COR-L47 (cell line): Measurements from ENCODE around the gene ZBED6.
A peak's percentile ranks its signal among the peaks of the same experiment; 100 is the strongest.
"Not testable (repeated sequence)": the region's sequence is repeated elsewhere in the genome, so short reads cannot be mapped to it uniquely, and the experiment has no call there.

Experiments used
- DNase-seq: peaks from one replicate; lab custom pipeline; 2025; lab: John Stamatoyannopoulos, UW

Gene ZBED6, protein sequence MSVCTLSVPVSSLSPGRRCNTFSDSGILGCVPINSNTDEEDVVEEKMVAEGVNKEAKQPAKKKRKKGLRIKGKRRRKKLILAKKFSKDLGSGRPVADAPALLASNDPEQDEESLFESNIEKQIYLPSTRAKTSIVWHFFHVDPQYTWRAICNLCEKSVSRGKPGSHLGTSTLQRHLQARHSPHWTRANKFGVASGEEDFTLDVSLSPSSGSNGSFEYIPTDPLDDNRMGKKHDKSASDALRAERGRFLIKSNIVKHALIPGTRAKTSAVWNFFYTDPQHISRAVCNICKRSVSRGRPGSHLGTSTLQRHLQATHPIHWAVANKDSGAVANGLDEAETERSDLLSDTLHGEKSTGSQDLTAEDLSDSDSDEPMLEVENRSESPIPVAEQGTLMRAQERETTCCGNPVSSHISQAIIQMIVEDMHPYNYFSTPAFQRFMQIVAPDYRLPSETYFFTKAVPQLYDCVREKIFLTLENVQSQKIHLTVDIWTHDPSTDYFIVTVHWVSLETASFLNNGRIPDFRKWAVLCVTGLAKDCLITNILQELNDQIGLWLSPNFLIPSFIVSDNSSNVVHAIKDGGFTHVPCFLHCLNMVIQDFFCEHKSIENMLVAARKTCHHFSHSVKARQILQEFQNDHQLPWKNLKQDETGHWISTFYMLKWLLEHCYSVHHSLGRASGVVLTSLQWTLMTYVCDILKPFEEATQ (N-terminal part only)

DNA sequence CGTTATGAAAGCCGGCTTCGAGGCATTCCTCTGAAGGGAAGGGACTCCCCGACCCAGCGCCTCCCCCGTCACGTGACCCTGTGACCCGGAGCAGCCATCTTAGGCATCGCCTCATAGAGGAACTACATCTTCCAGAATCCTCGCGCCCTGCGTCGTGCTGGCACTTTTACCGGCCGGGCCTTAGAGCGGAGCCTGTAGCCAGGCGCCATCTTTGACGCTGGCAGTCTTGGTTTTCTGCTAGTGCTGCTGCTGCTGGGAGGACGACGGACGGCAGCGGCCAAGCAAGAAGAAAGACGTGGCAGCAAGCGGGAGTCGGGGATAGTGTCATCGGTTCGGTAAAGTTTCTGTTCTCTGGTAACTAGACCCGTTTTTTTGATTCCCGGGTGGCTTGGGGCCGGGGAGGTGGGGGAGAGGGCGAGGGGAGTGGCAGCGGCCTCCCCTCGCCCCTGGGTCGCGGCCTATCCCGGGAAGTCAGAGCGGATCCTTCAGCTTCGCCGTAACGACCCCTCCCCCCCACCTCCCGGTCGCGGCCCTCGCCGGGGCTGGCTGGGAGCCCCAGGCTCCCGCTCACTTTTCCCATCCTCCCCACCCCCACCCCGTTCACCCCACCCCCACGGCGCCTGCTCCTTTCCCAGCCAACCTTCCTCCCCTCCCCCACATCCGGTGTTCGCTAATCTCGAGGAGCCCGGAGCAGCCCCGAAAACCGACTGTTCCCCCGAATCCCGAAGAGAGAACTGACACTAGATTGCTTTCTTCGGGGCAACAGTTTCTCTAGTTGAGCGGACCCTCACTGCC lies at the start of gene ZBED6, which contains the start of gene ZC3H11A:
ZBED6 (plus strand) TSS at position 183 of the 795 bp plus-strand sequence. CDS start 1,900 bp downstream, outside the sequence.
ZC3H11A (plus strand) TSS at position 183 of the 795 bp plus-strand sequence. CDS start 21,448 bp downstream, outside the sequence.
- DNase-seq, result peak; percentile 98

DNA sequence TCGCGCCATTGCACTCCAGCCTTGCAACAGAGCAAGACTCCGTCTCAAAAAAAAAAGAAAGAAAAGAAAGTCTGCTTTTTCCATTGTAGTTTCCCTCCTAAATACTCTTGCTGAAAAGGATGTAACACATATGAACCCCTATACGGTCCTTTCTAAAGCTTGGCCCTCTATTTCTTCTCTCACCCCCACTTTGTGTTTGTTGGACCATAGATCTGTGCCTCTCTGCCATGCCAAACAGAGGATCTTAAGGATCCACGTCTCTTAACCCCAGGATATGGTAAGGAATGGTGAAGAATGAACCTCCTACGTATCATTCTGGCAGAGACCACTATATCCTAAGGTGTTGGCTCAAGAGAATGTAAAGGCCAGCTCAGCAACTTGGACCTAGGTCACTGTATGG lies 49.1 kb upstream of the ZBED6 start:
- DNase-seq, result no peak

DNA sequence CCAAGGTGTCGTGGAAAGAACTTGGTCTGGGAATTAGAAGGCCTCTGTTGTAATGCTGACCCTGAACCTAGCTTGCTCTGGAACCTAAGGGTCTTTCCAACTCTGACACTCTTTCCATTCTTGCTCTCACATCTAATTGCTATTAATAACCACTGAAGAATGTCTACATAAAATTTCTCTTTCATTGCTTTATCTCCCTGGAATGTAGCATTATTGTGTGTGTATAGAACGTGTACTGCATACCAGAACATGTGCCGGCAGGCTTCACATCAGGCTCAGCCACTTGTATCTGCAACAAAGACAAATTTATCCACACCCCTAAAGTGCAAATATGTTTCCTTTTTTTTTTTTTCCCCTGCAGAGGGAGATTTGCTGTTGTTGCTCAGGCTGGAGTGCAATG lies 44.4 kb upstream of the ZBED6 start:
- DNase-seq, result no peak

DNA sequence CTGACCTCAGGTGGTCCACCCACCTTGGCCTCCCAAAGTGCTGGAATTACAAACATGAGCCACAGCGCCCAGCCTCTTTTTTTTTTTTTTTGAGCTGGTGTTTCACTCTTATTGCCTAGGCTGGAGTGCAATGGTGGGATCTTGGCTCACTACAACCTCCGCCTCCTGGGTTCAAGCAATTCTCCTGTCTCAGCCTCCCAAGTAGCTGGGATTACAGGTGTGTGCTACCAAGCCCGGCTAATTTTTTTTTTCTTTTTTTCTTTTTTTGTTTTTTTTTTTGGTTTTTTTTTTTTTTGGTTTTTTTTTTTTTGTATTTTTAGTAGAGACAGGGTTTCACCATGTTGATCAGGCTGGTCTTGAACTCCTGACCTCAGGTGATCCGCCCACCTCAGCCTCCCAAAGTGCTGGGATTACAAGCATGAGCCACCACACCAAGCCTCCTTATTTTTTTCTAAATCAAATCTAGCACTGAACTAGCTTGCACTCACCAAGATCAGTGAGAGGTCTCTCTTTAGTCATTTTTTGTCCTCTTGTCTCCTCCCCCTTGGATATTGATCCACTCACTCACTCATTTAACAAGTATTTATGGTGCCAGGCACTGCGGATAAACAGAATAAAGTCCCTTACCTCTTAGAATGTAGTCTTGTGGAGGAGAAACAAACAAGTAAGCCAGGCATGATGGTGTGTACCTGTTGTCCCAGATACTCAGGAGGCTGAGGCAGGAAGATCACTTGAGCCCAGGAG lies 43.6 kb upstream of the ZBED6 start:
- not testable (repeated sequence) for DNase-seq

DNA sequence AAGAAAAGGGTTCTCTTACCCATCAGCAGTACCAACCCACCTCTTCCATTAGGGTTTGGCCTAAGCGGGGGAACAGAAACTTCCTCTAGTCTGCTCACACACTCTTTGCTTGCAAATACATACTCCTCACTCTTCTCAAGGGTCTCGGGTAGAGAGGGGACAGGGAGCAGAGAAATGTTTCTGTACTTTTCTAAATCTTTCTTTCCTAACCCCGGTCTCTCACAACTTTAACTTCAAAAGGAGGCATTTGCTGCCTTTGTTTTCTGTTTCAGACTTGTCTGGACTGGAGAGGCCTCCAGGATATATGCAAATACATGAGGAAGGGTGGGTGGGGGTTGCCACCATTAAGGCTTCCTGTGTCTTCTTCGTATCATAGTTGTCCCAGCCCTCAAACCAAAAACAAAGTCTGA lies 41.0 kb upstream of the ZBED6 start:
- no peak for DNase-seq

DNA sequence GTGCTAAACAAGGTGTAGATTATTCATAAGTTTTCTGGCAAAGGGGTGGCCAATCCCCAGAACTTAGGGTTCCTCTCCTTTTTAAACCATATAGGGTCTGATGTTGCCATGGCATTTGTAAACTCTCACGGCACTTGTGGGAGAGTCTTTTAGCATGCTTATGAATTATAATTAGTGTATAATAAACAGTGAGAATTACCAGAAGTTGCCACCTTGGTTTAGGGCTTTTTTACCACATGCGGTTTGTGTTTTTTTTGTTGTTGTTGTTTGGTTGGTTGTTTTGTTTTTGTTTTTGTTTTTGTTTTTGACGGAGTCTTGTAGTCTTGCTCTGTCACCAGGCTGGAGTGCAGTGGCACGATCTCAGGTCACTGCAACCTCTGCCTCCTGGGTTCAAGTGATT lies 39.4 kb upstream of the ZBED6 start:
- DNase-seq, result no peak

DNA sequence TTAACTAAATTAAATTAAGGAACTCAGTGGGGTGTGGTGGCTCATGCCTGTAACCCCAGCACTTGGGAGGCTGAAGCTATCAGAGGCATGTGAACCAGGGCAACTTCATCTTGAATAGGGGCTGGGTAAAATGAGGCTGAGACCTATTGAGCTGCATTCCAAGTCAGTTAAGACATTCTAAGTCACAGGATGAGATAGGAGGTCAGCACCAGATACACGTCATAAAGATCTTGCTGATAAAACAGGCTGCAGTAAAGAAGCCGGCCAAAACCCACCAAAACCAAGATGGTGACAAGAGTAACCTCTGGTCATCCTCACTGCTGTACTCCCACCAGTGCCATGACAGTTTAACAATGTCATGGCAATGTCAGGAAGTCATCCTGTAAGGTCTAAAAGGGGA lies 36.7 kb upstream of the ZBED6 start:
- DNase-seq, result not testable (repeated sequence)

DNA sequence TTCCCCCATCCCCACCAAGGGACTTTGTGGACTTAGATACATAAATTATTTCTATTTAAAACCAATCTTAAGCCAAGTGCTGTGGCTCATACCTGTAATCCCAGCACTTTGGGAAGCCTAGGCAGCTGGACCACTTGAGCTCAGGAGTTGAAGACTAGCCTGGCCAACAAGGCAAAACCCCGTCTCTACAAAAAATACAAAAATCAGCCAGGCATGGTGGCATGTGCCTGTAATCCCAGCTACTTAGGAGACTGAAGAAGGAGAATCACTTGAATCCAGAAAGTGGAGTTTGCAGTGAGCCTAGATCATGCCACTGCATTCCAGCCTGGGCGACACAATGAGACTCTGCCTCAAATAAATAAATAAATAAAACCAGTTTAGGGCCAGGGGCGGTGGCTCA lies 34.9 kb upstream of the ZBED6 start:
- no peak for DNase-seq

DNA sequence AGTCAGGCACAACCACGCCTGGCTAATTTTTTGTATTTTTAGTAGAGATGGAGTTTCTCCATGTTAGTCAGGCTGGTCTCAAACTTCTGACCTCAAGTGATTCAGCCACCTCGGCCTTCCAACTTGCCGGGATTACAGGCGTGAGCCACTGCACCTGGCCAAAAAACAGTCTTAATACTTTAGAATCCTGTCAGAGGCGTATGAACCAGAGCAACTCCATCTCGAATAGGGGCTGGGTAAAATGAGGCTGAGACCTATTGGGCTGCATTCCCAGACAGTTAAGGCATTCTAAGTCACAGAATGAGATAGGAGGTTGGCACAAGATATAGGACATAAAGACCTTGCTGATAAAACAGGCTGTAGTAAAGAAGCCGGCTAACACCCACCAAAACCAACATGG lies 33.5 kb upstream of the ZBED6 start:
- not testable (repeated sequence) for DNase-seq

DNA sequence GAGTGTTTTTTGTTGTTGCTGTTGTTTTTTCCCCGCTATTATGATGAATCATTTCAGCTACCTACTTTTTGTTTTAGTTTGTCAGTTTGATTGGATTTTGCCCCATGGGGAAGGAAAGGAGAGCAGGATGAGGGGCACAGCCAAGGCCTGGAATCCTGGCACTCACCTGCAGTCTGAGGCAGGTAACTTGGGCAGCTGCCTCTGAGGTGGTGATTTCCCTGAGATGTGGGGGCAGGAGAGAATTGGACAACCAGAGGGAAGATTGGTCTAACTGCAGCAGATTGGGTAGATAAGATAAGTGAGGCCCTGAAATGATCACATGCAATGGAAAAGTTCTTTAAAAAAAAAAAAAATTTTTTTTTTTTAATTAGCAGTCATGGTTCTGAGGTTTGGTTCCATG lies 31.9 kb upstream of the ZBED6 start:
- DNase-seq, result no peak

DNA sequence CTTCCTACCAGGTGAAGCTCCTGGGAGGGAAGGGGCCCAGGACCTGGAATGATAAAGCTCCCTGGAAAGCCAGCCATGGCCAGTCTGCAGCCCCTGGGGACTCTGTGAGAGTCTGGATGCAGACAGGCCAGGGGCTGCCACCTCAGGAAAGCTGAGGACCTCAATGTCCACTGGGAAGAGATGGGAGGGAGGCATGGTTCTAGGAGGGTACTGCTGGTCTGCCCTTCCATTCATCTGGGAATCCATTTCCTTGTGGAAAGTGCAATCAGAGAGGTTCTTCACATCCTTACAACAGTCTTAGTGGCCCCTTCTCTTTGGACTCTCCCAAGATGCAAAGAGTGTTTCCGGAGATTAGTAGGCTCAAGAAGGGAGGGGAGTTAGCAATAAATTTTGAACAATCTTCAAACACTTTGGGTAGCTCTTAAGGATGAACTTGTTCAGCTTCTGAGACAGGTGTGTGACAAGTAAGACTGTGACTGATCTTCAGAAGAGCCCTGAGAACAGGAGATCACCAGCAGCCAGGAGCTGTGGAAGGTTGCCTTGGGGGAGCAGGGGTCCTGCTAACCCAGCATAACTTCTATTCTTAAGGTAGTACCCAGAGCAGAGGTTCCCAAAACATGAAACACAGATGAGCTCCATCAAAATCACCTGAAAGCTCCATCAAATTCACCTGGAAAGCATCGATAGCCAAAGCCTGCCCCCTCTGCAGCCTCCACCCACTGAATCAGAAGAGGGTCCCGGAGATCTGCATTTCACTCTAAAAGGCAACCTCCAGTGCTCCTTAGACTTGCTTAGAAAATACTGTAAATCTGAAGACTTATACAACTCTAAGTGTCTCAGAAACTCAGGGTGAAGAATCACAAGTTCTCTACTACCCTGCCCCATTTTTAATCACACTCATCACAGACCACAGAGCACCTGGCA lies 31.1 kb upstream of the ZBED6 start:
- no peak for DNase-seq

DNA sequence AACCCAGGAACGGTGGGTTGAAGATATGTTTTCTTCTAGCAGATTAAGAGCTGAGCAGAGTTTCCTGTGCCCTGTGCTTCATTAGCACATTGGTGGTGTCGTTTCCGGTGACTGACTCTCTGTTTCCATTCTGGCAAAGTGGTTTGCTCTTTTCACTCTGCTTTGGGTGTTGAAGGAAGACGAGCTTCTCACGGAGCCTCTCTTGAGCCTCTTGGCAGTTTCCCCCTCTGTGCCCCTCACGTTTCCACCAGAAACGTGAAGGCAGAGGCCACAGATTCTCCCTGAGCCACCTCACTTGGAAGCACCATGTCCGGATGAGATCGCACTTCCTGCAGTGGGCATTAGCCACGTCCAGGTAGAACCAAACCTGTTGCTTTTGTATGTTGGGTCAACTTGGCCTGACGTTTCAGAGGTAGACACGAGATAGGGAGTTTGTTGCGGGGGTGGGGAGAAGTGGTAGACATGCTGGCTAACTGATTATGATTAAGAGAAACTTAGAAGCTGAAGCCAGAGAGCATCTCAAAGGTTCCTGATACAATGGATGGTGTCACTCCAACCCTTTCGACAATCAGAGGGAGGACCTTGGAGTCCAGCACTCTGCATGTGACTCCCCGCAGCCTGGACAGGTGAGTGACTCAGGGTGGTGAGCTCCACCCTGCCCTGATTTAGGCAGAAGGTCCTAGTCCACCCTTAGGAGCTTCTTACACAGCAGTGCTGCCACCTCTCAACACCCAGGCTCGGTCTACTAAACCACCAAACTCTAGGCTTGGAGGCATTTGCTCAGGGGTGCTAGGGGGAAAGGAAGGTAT lies 30.2 kb upstream of the ZBED6 start, which contains the start of gene LAX1:
LAX1 (plus strand) TSS at position 155 of the 809 bp plus-strand sequence; CDS start at position 538, 383 bp downstream.
- no peak for DNase-seq

DNA sequence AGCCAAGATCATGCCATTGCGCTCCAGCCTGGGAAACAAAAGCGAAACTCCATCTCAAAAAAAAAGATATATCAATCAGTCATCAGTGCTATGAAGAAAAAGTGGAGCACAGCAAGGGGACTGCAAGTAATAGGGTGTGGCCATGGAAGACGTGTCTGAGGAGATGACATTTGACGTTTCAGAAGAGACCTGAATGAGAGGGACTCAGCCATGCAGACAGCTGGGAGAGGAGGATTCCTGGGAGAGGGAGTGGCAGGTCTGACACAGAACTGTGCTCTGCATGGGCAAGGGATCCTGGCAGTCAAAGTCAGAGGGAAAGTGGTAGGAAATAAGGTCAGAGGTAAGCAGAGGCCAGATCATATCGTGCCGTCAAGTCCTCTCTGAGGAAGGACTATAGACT lies 27.2 kb upstream of the ZBED6 start:
- no peak for DNase-seq

DNA sequence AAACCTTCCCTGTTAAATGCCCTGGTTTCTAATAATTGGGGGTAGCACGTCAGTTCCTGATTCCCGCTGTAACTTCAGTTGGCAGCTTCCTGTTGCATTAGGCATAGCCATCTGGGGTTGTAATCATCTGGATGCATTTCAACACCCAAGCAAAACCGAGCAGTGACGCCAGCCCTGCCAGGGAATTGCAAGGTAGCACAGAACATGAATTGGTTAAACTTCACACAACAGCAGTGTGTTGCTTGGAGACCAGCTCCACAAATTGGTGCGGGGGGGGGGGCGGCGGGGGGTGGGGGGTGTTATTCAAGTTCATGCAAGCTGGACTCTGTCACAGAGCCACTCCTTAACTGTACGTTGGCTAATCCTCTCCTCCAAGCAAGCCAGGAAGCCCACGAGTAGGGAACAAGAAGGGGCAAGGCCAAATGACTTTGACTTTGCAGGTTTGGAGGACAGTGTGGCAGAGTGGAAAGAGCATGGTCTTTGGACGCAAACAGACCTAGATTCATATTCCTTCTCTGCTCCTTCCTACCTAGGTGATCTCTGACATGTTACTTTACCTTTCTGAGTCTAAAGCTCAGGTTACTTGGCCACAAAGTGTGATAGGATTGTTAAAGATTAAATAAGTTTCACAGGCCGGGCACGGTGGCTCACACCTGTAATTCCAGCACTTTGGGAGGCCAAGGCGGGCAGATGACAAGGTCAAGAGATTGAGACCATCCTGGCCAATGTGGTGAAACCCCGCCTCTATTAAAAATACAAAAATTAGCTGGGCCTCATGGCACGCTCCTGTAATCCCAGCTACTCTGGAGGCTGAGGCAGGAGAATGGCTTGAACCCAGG lies 25.7 kb upstream of the ZBED6 start:
- peak; percentile 8 for DNase-seq

DNA sequence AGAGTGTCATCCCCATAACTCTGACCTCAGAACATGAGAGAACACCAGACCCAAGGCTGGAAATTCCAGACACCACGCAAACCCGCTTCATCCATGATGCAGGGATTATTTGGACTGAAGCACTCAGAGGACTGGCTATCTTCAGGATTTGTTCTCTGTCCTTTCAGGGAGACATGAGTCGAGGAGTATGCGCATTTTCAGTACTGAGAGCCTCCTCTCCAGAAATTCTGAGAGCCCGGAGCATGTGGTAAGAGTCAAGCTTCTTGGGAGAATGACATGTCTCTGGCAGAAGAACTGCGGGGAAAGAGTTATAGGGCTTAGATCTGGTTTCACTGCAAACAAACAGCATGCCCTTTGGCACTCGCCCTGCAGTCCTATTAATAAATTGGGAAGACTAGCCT lies 23.5 kb upstream of the ZBED6 start:
- DNase-seq, result no peak

DNA sequence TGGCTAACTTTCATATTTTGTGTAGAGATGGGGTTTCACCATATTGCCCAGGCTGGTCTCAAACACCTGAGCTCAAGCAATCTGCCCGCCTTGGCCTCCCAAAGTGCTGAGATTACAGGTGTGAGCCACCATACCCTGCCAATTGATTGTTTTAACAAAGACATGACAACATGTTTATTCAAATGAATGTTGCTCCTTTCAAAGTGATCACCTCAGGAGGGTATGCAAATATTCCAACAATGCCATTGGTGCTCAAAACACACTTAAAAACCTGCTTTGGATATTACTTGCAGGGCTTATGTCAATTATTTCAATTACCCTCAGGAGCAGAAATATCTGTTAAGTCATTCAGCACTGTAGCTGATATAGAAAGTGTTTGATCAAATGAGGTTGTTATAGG lies 22.6 kb upstream of the ZBED6 start:
- no peak for DNase-seq

DNA sequence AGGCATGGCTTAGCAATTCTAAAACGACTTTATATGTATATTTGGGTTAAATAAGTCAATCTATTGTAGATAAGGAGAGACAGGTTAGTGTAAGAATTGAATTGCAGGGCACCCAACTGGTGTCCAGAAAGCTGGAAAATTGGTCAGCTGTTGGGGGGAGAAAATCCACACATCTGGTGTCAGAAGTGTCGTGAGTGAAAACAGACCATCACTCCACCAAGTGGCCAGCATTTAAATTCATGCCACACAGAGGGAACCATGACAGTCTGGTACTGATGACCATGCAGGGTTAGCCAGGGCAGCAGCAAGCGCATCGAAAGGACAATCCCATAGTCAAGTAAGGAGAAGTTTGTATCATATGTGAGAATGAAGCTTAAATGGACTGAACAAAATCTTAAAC lies 18.8 kb upstream of the ZBED6 start:
- no peak for DNase-seq

DNA sequence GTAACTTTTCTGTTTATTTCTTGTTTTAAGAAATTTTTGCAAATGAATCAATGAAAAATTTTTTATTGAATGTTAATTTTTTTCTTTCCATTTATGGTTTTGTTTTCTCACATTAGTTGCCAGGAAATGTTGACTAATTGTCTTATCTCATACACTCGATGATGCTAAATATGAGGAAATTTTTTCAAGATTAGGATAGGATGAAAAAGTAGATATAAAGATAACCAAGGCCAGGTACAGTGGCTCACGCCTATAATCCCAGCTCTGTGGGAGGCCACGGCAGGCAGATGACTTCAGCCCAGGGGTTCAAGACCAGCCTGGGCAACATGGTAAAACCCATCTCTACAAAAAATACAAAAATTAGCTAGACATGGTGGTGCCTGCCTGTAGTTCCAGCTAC lies 17.8 kb upstream of the ZBED6 start:
- DNase-seq, result no peak

DNA sequence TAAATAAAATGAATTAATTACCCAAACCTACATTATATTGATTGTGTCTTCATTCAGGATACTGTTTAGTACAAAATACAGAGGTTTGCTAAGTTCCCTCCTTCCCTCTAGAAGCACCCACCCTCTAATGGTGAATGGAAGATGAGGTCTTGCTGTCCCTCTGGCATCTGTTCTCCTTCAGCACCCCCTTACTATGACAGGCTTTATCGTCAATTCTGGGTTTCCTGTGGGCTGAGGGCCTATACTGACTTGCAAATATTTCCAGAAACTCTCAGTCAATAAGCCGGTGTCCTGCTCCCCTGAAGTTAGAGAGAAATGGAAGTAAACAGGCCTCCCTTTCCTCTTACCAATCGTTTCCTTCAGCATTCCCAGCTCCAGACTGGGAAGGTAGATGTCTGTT lies 17.3 kb upstream of the ZBED6 start:
- no peak for DNase-seq
